GM10266 (cell line): ENCODE measurements around the gene TACR3.
"Not testable (repeated sequence)": the region's sequence is repeated elsewhere in the genome, so short reads cannot be mapped to it uniquely, and the experiment has no call there.

Experiments used
- DNase-seq: peaks from one replicate; pipeline ENCODE4 v3.0.0; 2012; ENCODE audit errors: extremely low spot score
- TF ChIP-seq, protein P1 (sequence below): IDR thresholded peaks from 2 replicates; pipeline ENCODE4 v1.5.1; 2012; ENCODE audit warnings: mild to moderate bottlenecking, low read depth; ENCODE audit not compliant: control insufficient read depth, insufficient read depth; ENCODE audit errors: missing control alignments

TACR3 gene

DNA sequence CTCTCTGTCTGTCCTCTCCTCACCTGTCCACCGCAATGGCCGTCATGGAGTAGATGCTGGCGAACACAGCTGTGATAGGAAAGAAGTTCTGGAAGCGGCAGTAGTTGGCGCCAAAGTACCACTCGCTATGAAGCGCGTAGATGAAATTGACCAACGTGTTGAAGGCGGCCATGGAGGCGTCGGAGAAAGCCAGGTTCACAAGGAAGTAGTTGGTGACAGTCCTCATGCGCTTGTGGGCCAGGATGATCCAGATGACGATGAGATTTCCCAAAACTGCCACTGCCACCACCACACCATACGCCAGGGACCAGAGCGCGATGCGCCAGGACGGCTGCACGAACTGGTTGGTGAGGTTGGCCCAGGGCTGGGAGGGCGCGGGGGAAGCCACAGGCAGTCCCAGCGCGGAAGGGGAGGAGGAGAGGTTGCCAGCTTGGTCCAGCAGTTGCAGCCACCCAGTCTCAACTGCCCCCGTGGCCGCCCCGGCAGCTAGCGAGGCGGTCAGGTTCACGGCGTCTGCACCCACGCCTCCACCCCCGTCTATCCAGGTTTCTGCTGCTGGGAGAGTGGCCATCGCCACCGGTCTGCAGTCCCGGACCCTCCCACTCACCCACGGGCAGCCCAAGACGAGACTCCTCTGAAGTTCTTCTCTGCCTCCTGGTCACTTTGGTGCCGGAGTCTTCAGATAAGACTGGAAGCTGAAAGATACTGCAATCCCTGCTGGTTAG lies 518 bp downstream of the TACR3 start:
- TF ChIP-seq, protein P1, sequence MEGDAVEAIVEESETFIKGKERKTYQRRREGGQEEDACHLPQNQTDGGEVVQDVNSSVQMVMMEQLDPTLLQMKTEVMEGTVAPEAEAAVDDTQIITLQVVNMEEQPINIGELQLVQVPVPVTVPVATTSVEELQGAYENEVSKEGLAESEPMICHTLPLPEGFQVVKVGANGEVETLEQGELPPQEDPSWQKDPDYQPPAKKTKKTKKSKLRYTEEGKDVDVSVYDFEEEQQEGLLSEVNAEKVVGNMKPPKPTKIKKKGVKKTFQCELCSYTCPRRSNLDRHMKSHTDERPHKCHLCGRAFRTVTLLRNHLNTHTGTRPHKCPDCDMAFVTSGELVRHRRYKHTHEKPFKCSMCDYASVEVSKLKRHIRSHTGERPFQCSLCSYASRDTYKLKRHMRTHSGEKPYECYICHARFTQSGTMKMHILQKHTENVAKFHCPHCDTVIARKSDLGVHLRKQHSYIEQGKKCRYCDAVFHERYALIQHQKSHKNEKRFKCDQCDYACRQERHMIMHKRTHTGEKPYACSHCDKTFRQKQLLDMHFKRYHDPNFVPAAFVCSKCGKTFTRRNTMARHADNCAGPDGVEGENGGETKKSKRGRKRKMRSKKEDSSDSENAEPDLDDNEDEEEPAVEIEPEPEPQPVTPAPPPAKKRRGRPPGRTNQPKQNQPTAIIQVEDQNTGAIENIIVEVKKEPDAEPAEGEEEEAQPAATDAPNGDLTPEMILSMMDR: no peak
- no peak for DNase-seq

DNA sequence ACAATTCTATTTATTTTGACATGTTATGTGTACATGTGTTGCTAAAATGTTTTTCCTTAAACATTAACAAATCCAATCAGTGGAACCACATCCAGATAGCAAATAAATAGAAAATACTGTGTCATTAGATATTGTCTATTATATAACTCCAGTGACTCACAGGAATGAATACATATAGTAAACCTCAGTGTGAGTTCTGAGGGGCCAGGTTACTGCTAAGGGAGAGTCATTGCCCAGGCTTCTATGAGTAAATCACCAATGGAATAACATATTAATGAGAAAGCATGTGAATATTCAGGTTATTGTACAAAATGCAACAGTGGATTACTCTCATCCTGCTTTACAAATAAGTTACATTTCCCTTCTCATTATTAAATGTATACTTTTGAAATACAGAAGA lies 27.2 kb downstream of the TACR3 start:
- DNase-seq: no peak
- TF ChIP-seq, protein P1: no peak

DNA sequence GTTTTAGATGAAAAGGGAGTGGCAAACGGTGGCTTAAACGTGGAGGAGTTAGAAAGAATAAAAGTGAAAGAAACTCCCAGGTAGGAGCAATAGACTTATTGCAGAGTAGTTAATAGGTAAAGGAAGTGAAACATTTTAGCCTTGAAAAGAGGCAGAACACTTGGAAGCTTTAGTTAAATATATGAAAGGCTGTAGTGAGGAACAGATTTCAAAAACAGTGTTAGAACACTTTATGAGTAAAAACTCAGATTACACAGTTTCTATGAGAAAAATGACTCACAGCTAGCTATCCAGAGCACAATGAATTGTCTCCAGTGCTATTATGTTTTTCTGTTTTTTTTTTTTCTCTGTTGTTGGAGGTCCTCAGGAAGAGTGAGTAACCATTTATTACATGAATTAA lies 45.8 kb downstream of the TACR3 start:
- no peak for DNase-seq
- TF ChIP-seq, protein P1: no peak

DNA sequence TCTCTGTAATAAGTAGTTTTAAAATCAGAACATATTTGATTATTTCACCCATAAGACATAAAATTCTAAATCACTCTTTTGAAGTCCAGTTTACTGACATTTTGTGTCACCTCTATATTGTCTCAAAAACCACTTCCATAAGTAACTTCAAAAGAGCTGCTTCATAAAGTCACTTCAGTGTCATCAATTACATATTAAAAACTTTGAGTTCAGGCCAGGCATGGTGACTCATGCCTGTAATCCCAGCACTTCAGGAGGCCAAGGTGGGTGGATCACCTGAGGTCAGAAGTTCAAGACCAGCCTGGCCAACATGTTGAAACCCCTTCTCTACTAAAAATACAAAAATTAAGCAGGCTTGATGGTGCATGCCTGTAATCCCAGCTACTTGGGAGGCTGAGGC lies 53.0 kb downstream of the TACR3 start:
- not testable (repeated sequence) for DNase-seq

DNA sequence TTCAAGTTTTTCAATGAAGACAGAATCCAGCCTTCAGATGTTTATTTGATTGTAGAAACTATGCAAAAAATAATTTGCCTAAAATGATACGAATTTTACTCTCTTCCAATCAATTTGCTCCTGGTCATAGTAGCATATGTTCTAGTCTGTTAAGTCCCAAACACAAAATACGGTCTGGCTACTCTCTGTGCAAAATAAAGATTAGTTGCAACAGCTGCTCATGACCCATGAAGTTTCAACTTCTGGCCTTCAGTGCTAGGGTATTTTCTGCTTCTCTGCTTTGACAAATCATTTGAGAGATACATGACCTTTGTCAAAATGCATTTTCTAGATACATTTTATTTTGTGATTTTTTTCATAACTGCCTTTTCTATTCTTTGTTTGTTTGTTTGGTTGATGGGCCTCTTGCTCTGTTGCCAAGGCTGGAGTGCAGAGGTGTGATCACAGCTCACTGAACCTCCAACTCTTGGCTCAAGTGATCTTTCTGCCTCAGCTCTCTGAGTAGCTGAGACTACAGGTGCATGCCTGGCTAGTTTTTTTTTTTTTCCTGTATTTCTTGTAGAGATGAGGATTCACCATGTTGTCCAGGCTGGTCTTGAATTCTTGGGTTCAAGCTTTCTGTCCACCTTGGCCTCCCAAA lies 55.2 kb downstream of the TACR3 start:
- TF ChIP-seq, protein P1: no peak
- DNase-seq: no peak

DNA sequence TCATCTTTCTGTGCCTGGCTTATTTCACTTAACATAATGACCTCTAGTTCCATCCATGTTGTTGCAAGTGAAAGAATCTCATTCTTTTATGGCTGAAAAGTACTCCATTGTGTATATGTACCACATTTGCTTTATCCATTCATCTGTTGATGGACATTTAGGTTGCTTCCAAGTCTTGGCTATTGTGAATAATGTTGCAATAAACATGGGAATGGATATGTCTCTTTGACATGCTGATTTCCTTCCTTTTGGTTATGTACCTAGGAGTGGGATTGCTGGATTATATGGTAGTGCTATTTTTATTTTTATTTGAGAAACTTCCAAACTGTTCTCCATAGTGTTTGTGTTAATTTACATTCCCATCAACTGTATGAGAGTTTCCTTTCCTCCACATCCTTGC lies 71.2 kb downstream of the TACR3 start:
- TF ChIP-seq, protein P1: no peak
- DNase-seq: no peak

DNA sequence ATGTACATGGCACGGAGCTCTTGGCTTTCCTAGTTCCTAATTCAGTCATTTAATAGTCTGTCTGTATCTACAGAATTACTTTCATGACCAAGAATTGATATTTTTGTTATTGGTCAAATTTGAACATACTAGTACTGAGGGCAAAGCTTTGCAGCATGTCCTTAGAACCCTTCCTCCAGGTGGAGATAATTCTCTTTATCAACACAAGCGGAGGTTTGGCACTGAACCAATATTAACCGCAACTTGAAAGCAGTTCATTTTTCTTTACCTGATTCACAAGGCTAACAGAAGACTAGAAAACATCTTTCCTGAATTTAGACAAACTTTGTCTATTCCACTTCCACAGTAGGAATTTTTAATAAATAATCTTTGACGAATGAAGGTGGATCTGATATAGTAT lies 73.8 kb downstream of the TACR3 start:
- TF ChIP-seq, protein P1: no peak
- DNase-seq: no peak
